Heart right ventricle (tissue), 12 donors: Measurements from ENCODE around the gene CCPG1. TPM values are rescaled to one million over a fixed set of nuclear protein-coding genes. Genes with fewer than 3 reads are reported as not detected.

Experiments
- microRNA-seq, 2 donors: library from miRNA; unstranded; fragments of <30 nt; microRNA quantifications; one replicate each; pipeline ENCODE4 v1.2.0, GENCODE V29; 2021
- polyA plus RNA-seq, 2 donors: library from polyadenylated mRNA; stranded (reverse); fragments of 200-250 nt; gene quantifications; one replicate each; pipeline ENCODE4 v1.2.3, GENCODE V29; 2013
- total RNA-seq, 10 donors: library from RNA; stranded (reverse); fragmentation: NEBNext Ultra II Directional in 3 of 10; extraction: Animal tissue kit (Norgen Biotek cat#: 25700) in 3 of 10; gene quantifications; one replicate each; pipeline versions ENCODE4 v1.2.1 to v1.2.4, GENCODE V29; 2021 to 2023
- donor health status: ischemic (EF 13 %, LVEDD 7.1; RV severe dilation, severe dysfunction).
- donor health status: healthy with polysubstance abuse.
- donor health status: DM: no; HTN: yes; CAD: no.
- donor health status: DM: no; HTN: no; CAD: no.
- donor health status: ischemic (EF 25% LVEDD 6.9; RV normal size, moderate dysfunction).
- donor health status: ischemic (EF 25% LVEDD 5.7; RV mildly dilated, moderate dysfunction).
- donor health status: healthy.
- donor health status: nonischemic (EF 11% LVEDD 7.7; RV severe dilation, severe dysfunction).
- donor health status: DM: yes; HTN: yes; CAD: no.
- donor health status: PGD.
- donor health status: ischemic (EF 29% LVEDD 5.4; RV normal size, mild dysfunction).
- donor health status: nonischemic (EF 23%, LVEDD 6.1; RV moderate dilation, normal function).

CCPG1 gene
- total and polyA plus RNA-seq, 12 donors: 24.5 to 106 (median 86.3) TPM

Small RNA genes lying within 50 kb of the gene (microRNA-seq; reads per million reads assigned to microRNA genes)
- 427 to 461 reads per million in 2 donors for gene MIR628

Other genes starting within 250 kb of the CCPG1 start
- gene RSL24D1, start 211.4 kb downstream of the CCPG1 start, total RNA-seq: 10 to 100 TPM; 38.0 to 53.1 (median 40.5) TPM
- 10 to 100 TPM; 32.3 to 44.2 TPM for gene RSL24D1, start 211.4 kb downstream of the CCPG1 start, polyA plus RNA-seq
- 10 to 100 TPM in 2 of 10 donors, 1 to 10 TPM in 8; 3.0 to 13.9 (median 4.3) TPM for gene RAB27A, start 118.5 kb downstream of the CCPG1 start, total RNA-seq
- gene RAB27A, start 118.5 kb downstream of the CCPG1 start, polyA plus RNA-seq: 1 to 10 TPM; 3.0 to 6.3 TPM
- 1 to 10 TPM; 3.3 to 8.7 (median 7.4) TPM for gene PIGBOS1, start 89.2 kb downstream of the CCPG1 start, total RNA-seq
- 10 to 100 TPM; 17.7 to 20.5 TPM for gene PIGBOS1, start 89.2 kb downstream of the CCPG1 start, polyA plus RNA-seq
- 1 to 10 TPM; 1.4 to 4.3 (median 3.1) TPM for gene PIGB, start 89.1 kb downstream of the CCPG1 start, total RNA-seq
- gene PIGB, start 89.1 kb downstream of the CCPG1 start, polyA plus RNA-seq: 1 to 10 TPM; 2.7 to 9.9 TPM
- 10 to 100 TPM in 1 of 10 donors, 1 to 10 TPM in 9; 3.0 to 10.1 (median 4.7) TPM for gene PIERCE2, start 136 bp upstream of the CCPG1 start, total RNA-seq
- gene PIERCE2, start 136 bp upstream of the CCPG1 start, polyA plus RNA-seq: 10 to 100 TPM in 1 of 2 donors, 1 to 10 TPM in 1; 6.3 to 11.6 TPM
- 1 to 10 TPM in 1 of 10 donors, under 1 TPM in 7, not detected in 2; 0.34 to 1.8 (median 0.58) TPM for gene DNAAF4, start 99.9 kb upstream of the CCPG1 start, total RNA-seq
- gene DNAAF4, start 99.9 kb upstream of the CCPG1 start, polyA plus RNA-seq: 1 to 10 TPM; 1.5 to 1.6 TPM
- gene PYGO1, start 180.0 kb upstream of the CCPG1 start, total RNA-seq: 1 to 10 TPM; 2.7 to 9.5 (median 4.3) TPM
- gene PYGO1, start 180.0 kb upstream of the CCPG1 start, polyA plus RNA-seq: 1 to 10 TPM in 1 of 2 donors, under 1 TPM in 1; 0.81 to 1.2 TPM